ENCODE measurements around the gene KRTAP10-11.
"Not testable (repeated sequence)": the region's sequence is repeated elsewhere in the genome, so short reads cannot be mapped to it uniquely, and the experiment has no call there.

The KRTAP10-11 gene

GRCh38 chr21:44640761-44641160, 5.5 kb upstream of the KRTAP10-11 start:
- DNase-seq = no peak

DNA sequence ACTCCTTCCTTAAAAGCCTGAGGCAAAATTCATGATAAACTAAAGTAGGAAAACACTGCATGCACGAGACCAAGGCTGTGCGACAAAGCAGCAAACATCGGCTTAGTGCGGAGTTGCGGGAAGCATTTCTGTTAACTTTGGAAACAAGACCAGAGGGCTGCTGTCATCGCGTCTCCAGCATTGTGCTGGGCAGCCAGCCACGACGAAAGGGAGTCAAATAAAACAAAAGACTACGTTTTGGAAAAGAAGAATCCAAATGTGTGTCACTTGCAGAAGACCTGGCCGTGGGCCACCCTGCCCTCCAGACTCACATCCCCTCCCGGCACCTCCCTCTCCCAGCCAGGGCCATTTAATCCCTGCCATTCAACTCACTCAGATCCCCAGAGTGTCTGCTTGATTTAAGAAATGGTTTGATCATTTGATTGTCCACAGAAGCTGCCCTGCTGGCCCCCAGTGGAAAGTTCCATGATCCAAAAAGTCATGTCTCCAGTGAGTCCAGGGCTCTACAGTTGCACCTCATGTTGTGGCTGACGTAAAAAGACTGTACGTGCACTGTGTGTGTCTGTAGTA, 2.4 kb upstream of the KRTAP10-11 start:
- no peak for DNase-seq

- DNase-seq = no peak
Measured at GRCh38 chr21:44644878-44645277, 1.3 kb upstream of the KRTAP10-11 start.

GRCh38 chr21:44647222-44647552, 973 bp downstream of the KRTAP10-11 start:
- no peak for DNase-seq

DNA sequence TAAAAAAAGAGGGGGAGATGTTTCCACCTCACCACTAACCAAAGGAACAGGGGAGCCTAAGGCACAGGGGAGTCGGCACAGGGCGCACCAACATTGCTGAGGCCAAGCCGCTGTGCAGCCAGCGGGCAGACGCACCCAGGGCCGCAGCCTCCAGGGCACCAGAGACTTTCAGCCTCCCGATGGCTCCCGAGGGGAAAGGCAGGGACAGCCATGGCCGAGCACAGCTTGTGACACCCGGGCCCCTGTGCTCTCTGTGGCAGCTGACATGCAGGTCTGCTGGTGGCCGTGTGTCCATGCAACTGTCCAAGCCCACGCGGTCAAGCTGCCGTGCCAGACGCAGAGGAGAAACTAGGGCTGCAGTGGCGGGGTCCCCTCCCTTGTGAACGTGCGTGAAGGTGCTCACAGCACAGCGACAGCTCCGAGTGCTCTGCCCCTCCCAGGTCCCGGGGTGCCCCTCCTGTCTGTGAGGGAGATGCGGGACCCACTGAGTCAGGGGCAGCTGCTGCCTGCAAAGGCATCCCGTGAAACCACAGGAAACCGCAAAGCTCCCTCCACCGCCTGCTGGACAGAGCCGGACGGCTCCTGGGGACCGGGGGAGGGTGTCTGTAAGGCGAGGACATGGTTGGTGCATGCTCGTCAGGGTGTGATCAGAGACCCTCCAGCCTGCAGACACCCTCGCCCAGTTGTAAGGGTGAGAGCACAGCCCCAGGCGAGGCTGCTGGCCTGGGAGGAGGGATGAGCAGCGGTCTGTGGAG, 2.5 kb downstream of the KRTAP10-11 start:
- DNase-seq = no peak

DNA sequence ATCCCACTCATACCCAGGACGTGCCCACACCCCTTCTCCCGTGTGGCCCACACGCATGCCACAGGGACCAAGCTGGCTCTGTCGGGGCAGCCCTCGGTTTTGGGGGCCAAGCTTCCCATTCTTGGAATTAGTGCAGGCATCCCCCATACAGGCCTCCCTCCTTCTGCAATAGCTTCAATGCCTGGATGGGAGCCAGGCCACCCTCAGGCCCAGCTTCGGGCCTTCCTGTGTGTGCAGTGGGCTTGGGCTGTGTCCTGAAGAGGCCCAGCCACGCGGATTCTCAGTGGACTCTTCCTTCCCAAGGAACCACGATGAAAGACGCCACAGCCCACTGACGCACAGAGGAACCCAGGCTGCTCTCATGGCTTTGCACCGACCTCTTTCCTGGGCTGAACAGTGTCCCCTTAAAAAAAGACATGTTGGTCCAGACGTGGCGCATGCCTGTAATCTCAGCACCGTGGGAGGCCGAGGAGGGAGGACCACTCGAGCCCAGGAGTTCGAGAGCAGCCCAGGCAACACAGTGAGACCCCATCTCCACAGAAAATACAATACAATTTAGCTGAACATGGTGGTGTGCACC, 3.4 kb downstream of the KRTAP10-11 start:
- no peak for DNase-seq

DNA sequence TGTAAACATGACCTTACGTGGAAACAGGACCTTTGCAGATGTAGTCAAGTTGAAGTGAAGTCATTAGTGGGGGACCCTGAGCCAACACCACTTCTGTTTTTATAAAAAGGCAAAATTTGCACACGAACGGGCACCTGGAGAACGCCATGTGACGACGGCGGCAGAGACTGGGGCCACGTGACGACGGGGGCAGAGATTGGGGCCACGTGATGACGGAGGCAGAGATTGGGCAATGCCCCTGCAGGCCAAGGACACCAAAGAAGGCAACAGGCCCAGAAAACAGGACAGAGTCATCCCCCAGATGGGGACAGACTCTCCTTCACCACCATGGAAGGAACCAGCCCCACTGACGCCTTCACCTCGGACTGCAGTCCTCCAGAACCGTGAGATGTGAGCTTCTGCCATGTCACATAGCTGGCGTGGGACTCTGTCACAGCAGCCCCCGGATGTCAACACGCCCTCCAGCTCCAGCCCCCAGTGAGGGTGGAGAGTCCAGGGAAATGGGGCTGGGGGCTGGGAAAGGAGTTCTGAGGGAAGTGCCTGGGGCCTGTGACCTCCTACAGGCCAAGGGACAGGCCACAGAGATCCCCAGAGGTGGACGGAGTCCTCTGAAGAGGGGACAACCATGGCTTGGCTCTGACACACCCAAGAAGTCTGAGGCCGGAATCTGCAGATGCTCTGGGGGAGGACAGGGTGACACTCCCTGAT, 4.2 kb downstream of the KRTAP10-11 start:
- no peak for DNase-seq

DNA sequence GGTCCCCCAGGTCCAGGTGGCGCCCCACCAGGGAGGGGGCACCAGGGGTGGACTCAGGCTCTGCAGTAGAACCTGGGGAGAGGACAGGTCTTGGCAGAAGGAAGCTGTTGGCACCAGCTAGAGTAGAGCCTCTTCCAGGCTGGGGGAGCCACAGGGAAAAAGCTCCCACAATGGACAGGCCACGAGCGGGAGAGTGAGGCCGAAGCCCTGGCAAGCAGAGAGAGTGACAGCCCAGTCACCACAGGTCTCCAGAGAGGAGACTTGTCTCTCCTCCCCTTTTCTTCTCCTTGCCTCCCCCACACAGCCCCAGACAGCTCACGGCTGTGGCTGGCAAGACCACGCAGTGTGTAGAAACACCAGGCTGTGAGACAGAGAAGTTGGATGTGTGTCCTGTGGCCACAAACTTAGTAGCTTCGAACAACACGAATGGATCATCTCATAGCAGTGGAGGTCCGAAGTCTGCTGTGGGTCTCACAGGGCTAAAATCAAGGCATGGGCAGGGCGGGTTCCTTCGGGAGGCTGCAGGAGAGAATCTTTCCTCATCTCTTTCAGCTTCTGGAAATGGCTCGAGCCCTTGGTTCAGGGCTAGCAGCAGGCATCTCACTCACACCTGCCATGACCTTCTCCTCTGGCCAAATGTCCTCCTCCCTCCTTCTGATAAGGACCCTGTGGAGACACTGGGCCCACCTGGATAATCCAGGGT, 4.9 kb downstream of the KRTAP10-11 start:
- no peak for DNase-seq

GRCh38 chr21:44653123-44653522, 6.9 kb downstream of the KRTAP10-11 start:
- no peak for DNase-seq

DNA sequence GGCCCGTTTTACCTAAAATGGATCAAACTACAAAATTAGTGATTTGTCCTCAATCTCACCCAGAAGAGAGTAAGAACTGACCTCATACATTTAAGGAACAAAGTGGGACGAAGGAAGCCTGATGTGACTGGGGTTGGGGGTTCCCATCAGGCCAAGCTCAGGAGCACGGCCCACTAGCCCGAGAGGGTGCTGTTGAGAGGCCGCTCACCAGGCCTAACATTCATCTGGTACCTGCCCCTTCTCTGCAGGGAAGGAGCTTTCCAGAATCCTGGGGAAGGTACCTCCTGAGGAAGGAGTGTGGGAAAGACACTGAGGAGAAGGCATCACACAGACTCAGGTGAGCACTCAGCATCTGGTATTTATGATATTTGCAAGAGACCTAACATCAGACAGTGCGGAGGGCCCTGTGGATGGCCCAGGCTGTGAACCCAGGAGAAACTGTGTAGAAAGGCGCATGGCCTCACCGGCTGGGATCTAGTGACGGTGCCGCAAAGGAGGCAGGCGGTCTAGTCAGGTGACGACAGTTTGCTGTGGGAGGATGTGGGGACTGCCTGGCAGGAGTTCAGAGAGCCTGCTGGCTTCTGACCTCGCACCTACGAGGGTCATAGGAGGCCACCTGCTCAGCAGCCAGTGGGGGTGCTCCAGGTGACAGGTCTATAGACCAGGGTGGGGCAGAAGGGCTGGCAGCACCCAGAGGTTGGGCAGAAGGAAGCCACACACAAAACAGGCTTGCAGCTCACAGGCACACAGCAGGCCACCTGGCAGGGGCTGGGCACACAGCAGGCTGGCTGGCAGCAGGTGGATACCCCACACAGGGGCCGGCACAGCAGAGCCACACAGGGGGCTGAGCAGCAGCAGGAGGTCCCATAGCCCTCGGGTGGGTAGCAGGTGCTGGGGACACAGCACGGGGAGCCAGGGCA, 7.7 kb downstream of the KRTAP10-11 start:
- no peak for DNase-seq

- DNase-seq = no peak
Measured at GRCh38 chr21:44654576-44655175, 8.5 kb downstream of the KRTAP10-11 start, which contains the start of gene KRTAP12-4. Gene KRTAP12-4, minus strand, starts transcription at chr21:44654659. Its CDS starts 45 bp downstream, at chr21:44654614.

GRCh38 chr21:44656868-44657267, 10.7 kb downstream of the KRTAP10-11 start:
- no peak for DNase-seq

GRCh38 chr21:44657635-44658540, 11.7 kb downstream of the KRTAP10-11 start, which contains the start of gene KRTAP12-3:
Gene KRTAP12-3, plus strand, starts transcription at chr21:44657932. Its CDS starts 48 bp downstream, at chr21:44657980.
- no peak for DNase-seq

DNA sequence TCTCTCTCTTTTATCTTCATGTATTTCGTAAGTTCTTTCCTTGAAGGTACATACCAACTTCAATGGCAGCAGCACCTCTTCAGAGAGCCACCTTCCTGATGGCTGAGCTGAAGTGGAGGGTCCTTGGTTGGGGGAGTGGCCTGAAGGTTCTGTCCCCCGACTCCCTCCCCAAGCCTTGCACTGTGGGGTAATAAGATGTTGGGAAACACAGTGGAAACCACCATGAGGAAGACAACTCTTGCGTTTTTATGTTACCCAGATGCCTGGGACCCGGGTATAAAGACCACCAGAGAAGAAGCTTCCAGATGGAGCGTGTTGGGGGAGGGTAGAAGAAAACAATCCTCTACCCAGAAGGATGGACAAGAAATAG, 12.3 kb downstream of the KRTAP10-11 start:
- DNase-seq = no peak

DNA sequence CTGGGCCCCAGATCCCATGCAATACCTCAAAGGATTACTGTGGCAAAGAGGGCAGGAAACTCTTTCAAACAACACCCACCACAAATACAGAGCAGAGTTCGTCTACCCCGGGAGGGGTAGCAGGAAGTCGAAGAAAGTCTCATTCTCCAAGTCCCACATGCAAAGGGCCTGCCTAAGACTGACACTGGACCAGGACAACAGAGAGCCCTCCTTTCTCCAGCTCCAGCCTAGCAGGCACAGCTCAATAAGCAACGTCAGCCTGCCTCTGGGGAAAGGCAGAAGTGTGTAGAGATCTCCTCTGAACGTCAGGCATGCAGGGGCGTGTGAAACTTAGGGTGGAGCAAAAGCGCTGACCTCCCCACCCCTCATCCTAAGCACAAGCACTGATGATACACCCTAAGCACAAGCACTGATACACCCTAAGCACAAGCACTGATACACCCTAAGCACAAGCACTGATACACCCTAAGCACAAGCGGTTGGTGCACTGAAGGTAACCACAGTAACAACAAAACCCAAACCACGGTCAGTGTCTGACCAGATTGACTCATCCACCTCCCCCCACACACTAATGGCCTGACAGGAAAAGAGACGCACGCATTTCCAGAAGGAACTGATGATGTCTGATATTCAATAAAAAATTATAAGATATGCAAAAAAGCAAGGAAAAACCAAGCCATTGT, 12.8 kb downstream of the KRTAP10-11 start:
- DNase-seq = no peak

DNA sequence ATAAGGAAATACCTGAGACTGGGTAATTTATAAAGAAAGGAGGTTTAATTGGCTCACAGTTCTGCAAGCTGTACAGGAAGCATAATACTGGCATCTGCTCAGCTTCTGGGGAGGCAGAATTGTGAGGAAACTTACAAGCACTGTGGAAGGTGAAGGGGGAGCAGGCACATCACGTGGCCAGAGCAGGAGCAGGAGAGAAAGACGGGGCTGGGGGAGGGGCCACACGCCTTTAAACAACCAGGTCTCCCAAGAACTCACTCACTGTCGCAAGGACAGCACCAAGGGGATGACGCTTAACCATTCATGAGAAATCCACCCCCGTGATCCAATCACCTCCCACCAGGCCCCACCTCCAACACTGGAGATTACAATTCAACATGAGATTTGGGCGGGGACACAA, 15.4 kb downstream of the KRTAP10-11 start:
- DNase-seq = not testable (repeated sequence)

DNA sequence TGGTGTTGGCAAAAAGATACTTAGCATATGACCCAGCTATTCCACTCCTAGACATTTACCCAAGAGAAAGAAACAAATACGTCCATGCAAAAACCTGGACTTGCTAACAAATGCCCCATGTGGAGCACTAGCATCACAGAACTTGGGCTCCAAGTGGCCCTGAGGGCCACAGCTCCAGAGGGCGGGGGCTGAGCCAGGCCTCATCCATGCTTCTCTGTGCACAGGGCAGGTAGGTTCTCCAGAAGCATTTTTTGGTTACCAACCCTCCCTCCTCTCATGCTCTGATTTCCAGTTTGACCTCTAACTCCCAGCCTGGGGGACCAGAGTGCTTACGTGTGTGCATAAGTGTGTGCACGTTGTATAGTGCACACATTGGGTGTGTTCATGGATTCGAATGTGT, 18.5 kb downstream of the KRTAP10-11 start:
- no peak for DNase-seq

DNA sequence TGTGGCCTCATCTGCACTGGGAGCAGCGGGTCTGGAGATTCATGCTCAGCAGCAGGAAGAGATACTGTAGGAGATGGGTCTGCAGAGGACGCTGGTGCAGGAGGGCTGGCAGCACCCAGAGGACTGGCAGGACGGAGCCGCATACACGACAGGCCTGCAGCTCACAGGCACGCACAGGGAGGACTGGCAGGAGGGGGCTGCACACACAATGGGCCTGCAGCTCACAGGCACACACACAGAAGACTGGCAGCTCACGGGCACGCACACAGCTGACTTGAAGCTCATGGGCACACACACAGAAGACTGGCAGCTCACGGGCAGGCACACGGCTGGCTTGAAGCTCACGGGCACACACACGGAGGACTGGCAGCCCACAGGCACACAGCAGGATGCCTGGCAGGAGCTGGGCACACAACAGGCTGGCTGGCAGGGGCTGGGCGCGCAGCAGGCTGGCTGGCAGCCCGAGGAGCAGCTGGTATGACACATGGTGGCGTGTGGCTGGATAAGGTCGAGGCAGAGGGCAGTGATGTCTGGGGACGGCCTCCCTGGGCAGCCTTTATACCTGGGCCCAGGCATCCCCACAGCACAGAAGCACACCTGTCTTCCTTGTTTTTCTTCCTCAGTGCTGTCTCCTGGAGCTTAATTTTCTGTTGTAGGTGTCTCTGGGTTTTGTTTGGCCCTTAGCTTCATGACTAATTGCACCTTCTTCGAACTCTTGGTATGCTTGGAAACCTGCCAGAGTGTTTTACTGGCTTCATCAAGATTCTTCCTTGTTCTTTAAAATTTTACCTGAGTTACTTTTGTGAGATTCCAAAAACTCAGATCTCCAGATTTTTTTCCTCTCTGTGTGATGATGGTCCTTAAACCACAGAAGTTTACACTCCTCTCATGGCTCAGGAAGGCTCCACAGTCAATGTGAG, 20.4 kb downstream of the KRTAP10-11 start, which contains the start of gene KRTAP12-2:
Gene KRTAP12-2 (minus strand): TSS at position 527 of the 920 bp plus-strand sequence. CDS start 41 bp downstream, at position 486.
- no peak for DNase-seq

All from NCI-H774 (cell line).